NCI-H1417 treated with DMSO at 0.1 percent for 48 hours (cell line): Measurements from ENCODE around the gene CRK.

ENCODE experiments used
- DNase-seq: peaks from one replicate; lab custom pipeline; 2025; lab: John Stamatoyannopoulos, UW

CRK gene

DNA sequence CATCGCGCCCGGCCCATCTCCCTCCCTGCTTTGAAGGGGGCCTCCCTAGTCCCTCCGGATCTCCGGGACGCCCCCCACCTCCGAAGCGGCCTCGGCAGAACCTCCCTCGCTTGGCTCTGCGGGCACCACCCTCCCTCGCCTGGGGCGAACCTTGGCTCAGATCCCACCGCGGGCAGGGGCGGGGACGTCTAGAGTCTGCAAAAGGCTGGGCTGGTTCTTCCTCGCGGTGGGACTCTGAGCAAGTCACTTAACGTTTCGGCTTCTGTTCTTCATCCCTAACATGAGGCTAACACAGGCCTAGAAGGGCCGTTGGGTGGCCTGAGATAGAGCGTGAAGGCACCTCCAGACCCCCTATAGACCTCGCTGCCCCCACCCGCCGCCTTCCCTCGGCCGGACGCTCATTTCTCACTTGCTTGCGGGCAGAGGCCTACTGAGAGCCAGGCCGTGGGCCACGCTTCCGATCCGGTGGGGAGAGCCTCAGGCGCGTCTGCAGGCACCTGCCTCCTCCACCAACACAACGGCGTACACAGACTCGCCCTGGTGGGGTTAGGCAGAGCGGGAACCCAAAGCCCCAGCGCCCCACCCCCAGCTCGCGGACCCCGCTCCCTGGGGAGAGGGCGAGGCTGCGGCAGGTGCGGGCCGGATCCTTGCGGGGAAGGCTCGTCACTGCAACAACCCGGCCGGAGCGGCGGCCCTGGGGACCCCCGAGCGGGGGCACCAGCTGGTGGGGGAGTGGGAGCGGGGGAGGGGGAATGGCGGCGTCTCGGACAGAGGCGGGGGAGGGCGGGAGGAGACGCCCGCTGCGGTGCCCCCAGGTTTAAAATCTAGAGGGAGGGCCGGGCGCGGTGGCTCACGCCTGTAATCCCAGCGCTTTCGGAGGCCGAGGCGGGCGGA lies 31.0 kb upstream of the CRK start:
- no peak for DNase-seq

DNA sequence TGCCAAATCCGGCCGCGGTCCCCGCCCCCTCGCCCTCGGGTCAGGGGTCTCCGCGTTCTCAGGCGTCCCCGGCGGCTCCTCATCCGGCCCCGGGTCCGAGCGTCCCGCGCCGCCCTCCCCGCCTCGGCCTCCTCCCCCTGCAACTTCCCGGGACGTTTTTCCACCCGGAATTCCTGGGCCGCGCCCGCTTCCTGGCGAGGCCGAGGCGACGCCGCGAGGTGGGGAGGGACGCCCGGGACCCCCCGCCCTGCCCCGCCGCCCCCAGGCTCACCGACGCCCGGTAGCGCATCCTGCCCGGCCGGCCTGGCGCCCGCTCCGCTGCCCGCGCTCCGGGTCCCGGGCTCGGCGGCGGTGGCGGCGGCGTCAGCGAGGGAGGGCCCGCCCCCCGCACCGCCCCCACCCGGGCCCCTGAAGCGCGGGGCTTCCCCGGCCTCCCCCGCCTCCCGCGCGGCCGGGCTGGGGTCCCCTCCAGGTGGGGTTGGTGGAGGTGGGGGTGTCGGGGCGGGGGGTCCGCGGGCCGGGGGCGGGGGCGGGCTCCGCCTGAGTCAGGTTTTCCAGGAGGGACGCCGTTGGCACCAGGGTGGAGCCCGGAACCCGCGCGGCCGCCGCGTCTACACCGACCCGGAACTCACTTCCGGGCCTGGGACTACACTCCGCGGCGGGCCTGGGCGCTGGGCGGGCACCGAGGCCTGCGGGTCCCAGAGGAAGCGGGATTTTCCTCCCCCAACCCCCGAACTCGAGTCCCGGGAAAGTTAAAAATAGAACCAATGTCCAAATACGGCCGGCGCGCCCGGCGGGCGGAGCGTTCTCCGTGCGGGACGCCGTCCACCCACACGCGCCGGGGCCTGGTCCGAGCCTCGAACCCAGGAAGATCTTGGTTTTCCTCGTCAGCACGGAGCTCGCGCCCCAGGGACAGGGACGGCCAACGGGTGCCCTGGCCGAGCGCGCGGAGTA lies 29.7 kb upstream of the CRK start:
- DNase-seq, result no peak

DNA sequence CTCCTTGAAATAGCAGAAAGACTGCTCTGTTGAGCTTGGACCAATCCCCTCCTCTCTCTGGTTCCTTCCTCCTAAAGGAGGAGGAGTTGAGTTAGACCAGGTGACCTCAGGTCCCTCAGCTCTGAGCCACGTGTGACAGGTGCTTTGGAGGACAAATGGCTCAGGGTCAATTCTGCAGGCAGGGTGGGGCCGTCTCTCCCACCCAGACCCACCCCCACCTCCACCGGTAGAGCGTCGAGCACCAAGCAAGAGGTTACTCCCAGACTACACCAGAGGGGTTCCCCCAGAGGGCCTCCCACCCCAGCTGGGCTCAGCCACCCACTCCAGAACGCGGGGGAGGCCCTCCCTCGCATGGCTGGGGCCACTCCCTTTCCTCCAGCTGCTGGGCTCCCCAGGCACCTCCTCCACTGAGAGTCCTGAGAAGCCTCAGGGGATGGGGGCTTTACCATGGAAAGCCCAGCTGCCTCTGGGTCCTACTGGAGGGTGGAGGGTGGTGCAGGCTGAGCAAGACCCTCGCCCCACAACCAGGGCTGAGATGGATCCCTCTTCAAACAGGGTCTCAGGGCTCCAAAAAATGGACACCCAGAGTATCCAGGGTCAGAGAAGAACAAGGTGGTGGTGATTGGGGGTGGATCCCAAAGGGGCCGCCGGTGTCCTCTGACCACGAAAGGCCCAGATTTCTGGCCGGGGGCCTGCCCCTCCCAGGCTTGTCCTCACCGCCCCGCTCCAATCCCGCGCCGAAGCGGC lies 28.8 kb upstream of the CRK start:
- DNase-seq, result no peak

DNA sequence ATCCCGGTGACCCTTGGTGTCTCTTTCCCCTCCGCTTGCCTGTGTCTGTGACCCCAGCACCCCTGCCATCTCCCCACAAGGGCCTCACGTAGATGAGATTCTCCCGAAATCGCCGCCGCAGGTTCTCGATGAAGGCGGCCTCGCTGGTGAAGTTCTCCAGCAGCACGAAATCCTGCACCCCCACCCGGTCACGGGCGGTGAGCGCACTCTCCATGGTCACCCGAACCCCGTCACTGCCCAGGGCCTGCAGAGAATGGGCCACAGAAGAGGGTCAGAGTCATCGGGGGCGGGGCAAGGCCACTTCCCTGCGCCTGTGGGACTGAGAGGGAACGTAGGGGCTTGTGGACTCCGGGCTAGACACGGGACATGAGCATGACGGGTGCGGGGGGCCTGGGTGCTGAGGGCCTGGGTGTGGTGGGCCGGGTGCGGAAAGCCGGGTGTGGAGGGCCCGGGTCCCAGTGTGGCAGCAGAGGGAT lies 28.1 kb upstream of the CRK start:
- no peak for DNase-seq

DNA sequence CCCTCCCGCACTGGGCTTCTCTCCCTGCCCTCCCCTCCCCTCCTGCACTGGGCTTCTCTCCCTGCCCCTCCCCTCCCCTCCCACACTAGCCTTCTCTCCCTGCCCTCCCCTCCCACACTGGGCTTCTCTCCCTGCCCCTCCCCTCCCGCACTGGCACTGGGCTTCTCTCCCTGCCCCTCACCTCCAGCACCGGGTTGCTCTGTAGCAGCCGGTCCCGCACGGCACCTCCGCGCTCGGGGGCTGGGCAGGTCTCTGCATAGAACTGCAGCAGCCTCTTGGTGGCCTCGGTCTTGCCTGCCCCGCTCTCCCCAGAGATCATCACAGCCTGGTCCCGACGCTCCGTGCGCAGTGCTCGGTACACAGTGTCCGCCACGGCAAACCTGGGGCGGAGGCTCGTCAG lies 26.6 kb upstream of the CRK start:
- DNase-seq, result no peak

DNA sequence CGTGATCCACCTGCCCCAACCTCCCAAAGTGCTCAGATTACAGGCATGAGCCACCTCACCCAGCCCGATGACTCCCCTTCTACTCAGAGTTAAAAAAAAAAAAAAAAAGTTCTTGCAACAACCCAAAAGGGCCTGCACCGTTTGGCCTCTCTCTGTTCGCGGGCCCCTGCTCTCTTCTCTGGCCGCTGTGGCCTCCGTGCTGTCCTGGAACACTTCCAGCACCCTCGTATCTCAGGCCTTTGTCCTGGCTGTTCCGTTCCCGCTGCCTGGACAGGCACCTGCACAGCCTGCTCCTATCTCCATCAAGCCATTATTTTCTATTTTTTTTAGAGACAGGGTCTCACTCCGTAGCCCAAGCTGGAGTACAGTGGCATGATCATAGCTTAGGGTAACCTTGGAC lies 25.7 kb upstream of the CRK start:
- no peak for DNase-seq

DNA sequence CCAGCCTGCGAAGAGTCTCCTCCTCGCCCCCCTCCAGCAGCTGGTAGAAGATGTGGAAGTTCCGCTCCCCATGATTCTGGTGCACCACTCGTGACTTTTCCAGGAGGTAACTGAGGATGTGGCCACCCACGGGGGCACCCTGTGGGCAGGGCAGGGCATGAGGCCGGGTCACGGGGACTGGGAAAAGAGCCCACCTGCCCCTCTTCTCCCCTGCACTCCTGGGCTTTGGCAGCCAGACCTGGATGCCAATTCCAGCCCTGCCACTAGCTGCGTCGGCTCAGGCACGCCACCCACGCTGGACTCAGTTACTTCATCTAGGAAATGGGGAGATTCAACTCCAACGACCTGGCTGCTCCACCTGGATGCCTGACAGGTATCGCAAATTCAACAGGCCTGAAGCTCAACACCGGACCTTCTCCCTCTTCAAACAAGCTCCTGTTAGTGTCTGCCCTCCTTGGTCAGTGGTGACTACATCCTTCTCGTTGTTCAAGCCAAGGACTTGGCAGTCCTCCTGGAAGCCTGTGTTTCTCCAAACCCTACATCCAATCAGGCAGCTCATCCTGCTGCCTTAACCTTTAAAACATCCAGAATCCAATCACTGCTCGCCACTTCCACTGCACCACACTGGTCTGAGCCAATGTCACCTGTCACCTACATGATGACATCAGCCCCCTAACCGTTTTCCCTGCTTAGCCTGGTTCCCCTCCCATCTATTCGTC lies 24.9 kb upstream of the CRK start:
- no peak for DNase-seq

DNA sequence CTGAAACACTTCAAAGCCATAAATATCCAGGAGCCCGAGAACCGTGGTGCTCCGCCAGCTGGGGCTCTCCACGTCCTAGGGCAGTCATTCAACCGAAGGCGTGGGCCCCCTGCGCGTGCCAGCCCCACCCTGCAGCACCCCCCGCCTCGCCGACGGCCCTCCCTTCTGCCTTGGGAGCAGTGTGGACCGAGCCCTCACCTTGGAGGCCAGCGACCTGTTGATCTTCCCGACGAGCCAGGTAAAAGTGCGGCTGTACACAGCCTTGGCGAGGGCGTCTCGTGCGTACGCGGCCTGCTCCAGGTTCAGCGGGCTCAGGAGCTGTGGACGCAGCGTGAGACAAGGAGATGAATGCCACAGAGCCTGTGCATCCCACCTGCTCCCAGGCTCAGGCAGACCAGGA lies 22.4 kb upstream of the CRK start:
- no peak for DNase-seq

DNA sequence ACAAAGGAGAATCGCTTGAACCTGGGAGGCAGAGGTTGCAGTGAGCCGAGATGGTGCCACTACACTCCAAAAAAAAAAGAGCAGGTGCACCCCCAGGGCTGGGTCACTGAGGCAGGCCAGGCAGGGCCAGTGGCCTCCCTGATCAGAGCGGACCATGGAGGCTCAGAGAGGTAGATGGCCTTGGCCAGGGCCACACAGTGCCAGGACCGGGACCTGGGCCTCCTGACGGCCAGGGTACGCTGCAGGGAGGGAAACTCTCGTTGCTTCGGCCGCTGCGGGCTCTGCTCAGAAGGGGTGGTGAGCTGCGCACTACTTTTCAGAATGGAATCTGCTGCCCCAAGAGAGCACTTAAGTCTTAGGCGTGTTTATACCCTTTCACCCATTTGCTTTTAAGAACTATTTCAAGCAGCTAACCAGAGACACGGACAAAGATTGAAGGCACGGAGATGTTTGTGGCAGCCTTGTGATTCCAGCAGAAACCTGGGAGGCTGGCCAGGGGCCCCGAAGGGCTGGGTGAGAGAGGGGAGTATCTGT lies 19.4 kb upstream of the CRK start:
- DNase-seq, result no peak

DNA sequence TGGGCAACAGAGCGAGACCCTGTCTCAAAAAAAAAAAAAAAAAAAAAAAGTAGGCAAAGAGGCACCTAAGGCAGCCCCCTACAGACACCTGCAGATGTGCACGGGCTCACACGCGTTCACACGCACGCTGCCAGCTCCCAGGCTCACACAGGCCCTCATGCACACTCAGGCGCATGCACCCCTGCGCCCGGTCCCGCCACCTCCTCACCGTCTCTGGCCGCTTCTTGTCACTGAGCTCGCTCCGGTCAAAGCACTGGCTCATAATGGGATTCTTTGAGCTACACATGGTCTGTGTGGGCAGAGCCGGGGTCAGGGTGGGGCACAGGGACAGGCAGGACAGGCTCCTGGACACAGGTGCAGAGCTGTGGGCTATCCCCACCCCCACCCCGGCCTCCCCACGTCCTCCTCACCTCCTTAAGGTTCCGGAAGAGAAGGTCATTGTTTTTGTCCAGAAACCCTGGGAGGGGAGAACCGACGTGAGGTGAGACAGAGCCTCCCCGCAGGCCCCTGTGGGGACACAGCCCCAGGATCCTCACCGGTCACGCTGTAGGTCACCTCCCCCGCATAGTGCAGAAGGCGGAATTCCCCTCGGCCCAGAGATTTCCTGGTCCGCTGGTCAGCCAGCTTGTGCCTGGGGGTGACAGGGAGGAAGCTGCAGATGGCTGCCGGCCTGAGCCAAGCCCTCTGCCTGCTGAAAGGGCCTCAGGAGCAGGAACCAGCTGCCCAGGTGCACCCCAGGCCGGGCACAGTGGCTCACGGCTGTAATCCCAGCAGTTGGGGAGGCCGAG lies 18.6 kb upstream of the CRK start:
- DNase-seq, result no peak

DNA sequence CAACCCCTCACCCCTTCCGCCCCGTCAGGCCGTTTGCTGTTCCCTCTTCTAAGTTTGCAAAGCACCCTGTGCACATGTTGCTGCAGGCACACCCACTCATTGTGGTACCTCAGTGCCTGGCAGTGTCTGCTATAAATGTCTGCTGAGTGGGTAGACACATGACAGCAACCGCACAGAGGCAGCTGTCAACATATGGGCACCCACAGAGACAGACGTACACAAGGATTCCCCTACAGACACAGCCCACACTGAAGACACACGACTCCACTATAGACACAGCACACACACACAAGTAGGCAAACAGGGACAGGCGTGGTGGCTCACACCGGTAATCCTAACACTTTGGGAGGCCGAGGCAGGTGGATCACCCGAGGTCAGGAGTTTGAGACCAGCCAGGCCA lies 17.8 kb upstream of the CRK start:
- no peak for DNase-seq

DNA sequence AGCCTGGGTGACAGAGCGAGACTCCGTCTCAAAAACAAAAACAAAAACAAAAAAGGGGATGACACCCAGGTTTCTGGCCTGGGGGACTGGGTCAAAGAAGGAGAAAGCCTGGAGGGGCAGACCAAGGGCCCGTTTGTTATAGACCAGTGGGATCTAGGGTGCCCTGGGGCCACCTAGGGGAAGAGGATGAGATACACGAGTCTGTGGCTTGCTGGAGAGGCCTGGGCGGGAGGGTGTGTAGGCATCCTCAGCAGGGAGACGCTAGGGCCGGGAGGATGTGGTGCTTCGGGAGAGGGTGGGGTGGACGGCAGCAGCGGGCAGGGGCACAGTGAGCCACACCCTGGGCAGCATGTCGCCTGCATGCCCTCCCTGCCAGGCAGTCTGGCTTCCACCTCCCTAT lies 17.1 kb upstream of the CRK start:
- DNase-seq, result no peak

DNA sequence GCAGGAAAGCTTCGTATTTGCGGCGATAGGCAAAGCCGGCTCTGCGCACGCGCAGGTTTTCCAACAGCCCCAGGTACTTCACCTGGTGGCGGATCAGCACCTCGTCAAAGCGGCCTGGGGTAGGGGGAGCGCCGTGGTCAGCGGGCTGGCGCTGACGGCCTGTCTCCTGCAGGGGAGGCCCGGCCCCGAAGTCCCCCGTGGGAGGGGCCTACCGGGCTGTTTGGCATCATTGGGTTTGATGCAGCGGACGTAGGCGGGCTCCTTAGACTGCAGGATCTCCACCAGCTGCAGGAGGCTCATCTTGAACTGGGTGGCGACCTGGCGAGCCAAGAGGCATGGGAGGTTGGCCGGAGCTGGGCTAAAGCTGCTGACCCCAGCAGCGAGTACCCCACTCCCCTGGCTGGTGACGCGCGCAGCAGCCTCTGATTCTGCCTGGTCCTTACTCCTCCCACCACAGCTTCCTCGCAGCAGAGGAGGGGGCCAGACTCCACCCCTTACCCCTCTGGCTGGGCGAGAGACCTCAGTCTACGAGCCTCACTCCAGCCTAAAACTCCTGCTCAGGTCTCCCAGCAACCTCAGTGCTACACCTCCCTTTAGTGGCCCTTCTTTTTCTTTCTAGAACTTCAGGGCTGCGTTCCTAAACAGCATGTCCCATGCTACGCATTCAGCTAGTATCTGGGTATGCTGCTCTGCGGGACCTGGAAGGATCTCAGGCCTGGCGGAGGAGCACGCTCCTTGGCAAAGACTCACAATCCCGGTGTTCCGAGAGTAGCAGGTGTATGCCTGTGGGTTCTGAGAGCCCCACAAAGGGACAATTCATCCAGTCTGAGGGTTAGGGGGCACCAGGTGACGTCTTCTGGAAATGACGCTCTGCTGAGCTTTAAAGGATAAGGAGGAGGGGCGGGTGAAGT lies 16.1 kb upstream of the CRK start:
- no peak for DNase-seq

DNA sequence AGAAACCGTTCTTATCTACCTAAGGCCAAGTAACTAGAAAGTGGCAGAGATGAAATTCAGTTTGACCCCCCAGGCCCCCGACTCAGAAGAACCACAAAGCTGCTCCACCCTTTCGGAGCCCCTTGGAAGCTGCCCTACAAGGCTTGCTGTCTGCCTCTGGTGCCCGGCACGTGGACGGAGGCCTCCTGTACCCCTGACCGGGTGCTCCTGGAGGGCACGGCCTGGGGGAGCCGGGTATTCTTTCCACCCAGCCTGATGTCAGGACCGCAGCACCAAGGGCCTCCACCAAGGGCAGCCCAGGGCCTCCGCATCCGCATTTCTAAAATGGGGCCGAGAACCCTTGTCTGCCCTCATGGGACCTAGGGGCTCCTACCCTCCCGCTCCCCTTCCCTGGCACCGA lies 15.5 kb upstream of the CRK start:
- no peak for DNase-seq

DNA sequence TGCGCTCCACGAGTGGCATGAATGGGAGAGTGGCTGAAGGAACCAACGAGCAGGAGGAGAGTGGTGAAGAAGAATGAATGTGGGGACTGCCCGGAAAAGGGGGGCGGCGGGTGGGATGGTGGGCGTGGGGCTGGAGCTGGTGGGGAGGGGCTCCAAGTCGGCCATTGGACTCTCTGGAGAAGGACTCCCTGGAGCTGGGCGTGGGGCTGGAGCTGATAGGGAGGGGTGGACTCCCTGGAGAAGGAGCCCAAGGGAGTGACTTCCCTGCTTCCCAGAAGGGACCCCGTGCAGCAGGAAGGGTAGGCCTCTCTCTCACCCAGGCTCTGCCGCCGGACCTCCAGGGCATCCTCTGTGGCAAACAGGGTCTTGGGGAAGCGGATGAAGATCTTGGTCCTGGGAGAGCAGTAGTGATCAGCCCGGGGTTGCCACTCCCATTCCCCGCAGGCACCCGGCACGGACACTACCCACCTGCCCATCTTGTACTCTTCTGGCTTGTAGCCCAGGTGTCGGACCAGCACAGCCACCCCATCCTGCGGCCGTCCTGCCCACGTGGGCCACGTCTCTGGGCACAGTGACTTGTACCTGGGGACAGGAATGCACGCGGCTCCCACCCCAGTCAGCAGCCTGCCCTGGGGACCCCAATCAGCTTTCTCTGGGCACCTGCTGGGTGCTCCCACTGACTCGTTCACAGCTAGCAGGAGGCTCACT lies 14.9 kb upstream of the CRK start:
- no peak for DNase-seq

DNA sequence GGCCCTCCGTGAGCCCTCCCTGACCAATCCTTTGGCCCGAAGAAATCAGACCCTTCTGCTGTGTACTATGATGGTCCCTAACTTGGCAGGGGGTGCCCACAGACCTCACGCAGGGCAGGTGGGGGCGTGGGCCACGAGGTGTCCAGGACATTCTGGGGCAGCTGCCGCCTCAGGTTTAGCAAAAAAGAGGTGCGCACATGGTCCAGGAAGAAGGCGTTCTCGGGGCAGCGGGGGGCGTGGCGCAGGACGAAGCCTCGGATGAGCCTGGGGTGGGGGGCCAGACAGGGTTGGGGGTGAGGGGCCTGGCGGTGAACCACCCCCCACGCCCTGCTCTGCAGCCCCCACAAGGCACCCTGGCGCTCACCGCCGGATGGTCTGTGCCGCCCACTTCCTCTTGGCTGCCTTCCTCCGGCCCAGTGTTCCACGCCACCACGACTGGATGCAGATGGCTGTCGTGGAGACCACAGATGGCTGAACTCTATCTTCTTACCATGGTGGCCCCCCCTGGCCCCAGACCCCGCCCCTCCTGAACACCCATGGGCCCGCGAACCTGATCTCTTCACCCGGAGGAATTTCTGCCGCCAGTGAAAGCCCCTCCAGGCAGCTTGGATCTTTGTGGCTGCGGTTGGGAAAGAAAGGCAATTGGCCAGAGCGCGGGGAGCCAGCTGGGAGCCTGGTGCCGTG lies 14.2 kb upstream of the CRK start:
- no peak for DNase-seq

DNA sequence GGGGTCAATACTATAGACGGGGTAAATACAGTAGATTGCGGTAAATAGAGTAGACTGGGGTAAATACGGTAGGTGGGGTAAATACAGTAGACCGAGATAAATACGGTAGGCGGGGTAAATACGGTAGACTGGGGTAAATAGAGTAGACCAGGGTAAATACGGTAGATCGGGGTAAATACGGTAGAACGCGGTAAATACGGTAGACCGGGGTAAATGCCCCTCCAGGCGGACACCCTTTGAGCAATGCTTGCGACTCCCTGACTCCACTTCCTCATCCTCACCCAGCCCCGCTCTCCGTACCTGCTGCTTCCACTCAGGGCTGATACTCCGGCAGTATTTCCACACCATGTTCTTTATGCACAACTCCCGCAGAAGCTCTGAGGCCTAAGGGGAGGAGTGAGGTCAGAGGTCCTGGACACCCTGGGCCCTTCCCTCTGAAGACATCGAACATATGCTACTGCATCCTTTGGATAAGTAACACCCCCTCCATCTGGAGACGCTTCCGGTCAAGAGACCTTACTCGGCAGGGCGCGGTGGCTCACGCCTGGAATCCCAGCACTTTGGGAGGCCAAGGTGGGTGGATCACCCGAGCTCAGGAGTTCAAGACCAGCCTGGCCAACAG lies 13.3 kb upstream of the CRK start:
- no peak for DNase-seq
